ENCODE data around the gene CHST9. TPM values are rescaled to one million over a fixed set of nuclear protein-coding genes. Genes with fewer than 3 reads are reported as not detected.

Gene CHST9
- total and polyA plus RNA-seq, 2 donors (not counting 3 experiments of a cell fraction or from before 2014, with no cell fraction given): not detected

DNA sequence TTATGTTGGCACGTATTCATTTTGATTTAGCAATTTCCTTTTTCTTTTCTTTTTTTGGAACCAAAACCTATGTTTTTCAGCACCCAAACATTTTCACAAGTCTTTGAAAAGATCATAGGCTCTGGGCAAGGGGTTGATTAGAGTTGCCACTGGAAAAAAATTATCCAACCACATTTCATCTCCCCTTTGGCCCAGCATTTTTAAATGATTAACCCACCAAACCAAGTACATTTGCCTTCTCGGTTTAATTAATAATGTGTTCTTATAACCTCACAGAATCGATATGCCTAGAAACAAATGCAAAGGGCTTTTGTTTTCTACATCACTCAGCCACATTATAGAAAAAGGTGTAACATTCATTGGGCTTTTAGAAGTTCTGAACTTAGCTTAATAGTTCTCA, 66.1 kb downstream of the CHST9 start:
- Histone ChIP-seq H3K27ac (ENCODE audit: insufficient read depth, low read depth, low read length) (no peak overlapping the region), H3K79me2 (ENCODE audit: control insufficient read depth, insufficient read depth, low read length) (no peaks in the 10 kb centered on the region), H3K9ac (replicated peaks; ENCODE audit: extremely low read depth, insufficient read depth, low read length) (no peak overlapping the region), H3K9me3 (replicated peaks; ENCODE audit: control insufficient read depth, insufficient read depth, low read length) (peaks cover 3% of the 10 kb centered on the region), H3K9me1 (replicated peaks; ENCODE audit: control insufficient read depth, extremely low read depth, insufficient read depth, low read length) (no peaks in the 10 kb centered on the region), H3K36me3 (ENCODE audit: control insufficient read depth in 2 of 2, extremely low read depth in 1 of 2, insufficient read depth in 2 of 2, low read length in 2 of 2) (no peaks in the 10 kb centered on the region), H3K4me1 (ENCODE audit: control insufficient read depth, extremely low read depth, insufficient read depth, low read length) (no peaks in the 10 kb centered on the region), H2AFZ (ENCODE audit: low read depth, low read length) (no peak overlapping the region), H3K27me3 (ENCODE audit: control insufficient read depth in 2 of 2, insufficient read depth in 2 of 2, low read length in 2 of 2) (no peaks in the 10 kb centered on the region), H4K20me1 (replicated peaks; ENCODE audit: control insufficient read depth, extremely low read depth, insufficient read depth, low read length) (no peaks in the 10 kb centered on the region), H3K4me2 (ENCODE audit: insufficient read depth, low read length) (no peak overlapping the region), H3K4me3 (replicated peaks in 1 of 3; ENCODE audit: insufficient read depth in 1 of 3, low read depth in 1 of 3, low read length in 3 of 3) (no peak overlapping the region)
- DNase-seq (ENCODE audit: low read depth, low spot score) (no peak), FAIRE-seq (no peak)
- CTCF ChIA-PET: no interaction called here
- no TSS peak for BruUV-seq (replicated peaks)
- intact Hi-C loops (cut with micrococcal nuclease): no loop called here
- dilution Hi-C loops (cut with MboI; ENCODE audit: extremely low pct_ligation_motif_present, low sequenced_read_pairs): no loop called here
- no peak for TF ChIP-seq GATA2 (IDR thresholded peaks at IDR 0.05; ENCODE audit: insufficient read depth, insufficient read length, low read depth, low read length)
- TF ChIP-seq EZH2 (IDR thresholded peaks at IDR 0.05; ENCODE audit: borderline replicate concordance, low read depth, low read length, severe bottlenecking): no peak
- TF ChIP-seq JUN (IDR thresholded peaks at IDR 0.05; ENCODE audit: borderline replicate concordance, insufficient read depth, insufficient read length, low read depth): no peak
- TF ChIP-seq FOS (IDR thresholded peaks at IDR 0.05; ENCODE audit: borderline replicate concordance, insufficient read depth, low read length): no peak
- no peak for TF ChIP-seq MYC (IDR thresholded peaks at IDR 0.05; ENCODE audit: low read depth, low read length)
- TF ChIP-seq, protein P1, sequence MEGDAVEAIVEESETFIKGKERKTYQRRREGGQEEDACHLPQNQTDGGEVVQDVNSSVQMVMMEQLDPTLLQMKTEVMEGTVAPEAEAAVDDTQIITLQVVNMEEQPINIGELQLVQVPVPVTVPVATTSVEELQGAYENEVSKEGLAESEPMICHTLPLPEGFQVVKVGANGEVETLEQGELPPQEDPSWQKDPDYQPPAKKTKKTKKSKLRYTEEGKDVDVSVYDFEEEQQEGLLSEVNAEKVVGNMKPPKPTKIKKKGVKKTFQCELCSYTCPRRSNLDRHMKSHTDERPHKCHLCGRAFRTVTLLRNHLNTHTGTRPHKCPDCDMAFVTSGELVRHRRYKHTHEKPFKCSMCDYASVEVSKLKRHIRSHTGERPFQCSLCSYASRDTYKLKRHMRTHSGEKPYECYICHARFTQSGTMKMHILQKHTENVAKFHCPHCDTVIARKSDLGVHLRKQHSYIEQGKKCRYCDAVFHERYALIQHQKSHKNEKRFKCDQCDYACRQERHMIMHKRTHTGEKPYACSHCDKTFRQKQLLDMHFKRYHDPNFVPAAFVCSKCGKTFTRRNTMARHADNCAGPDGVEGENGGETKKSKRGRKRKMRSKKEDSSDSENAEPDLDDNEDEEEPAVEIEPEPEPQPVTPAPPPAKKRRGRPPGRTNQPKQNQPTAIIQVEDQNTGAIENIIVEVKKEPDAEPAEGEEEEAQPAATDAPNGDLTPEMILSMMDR (IDR thresholded peaks at IDR 0.05; ENCODE audit: extremely low read depth in 1 of 2, insufficient read depth in 1 of 2, low read depth in 1 of 2, low read length in 2 of 2): no peak
- TF ChIP-seq, protein P2, sequence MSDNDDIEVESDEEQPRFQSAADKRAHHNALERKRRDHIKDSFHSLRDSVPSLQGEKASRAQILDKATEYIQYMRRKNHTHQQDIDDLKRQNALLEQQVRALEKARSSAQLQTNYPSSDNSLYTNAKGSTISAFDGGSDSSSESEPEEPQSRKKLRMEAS (IDR thresholded peaks at IDR 0.05; ENCODE audit: insufficient read depth, insufficient read length): no peak
- no peak for TF ChIP-seq POLR2AphosphoS5 (IDR thresholded peaks at IDR 0.05; ENCODE audit: insufficient read depth, low read depth, low read length)
- TF ChIP-seq POLR2A (IDR thresholded peaks at IDR 0.05; ENCODE audit: low read depth, low read length): no peak
- POLR2A ChIA-PET: no interaction called here

Measured in endothelial cell of umbilical vein (primary cell).